ENCODE measurements around the gene PLAAT2. TPM values are rescaled to one million over a fixed set of nuclear protein-coding genes. Genes with fewer than 3 reads are reported as not detected.

PLAAT2 gene
- total and polyA plus RNA-seq, 10 of the 15 experiments (the other 5 are each of a cell fraction or from before 2014, with no cell fraction given): 4.6 to 25.9 (median 8.6) TPM

DNA sequence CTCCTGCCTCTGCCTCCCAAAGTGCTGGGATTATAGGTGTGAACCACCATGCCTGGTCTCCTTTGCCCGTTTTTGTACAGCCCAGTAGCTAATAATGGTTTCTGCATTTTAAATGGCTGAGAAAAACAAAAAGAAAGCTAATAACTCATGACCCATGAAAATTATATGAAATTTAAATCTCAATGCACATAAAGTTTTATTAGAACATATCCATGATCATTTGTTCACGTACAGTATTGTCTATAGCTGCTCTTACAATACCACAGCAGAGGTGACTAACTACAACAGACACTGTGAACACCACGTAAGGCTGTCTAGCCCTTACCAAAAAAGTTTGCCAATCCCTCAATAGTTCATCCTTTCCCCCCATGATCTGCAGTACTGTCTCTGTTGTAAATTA is 6.4 kb upstream of the PLAAT2 start:
- FAIRE-seq (no peak), DNase-seq (ENCODE audit: low read depth, low spot score) (no peak), ATAC-seq (no peak)
- H3K4me1 ChIP-seq (ENCODE audit: control insufficient read depth, insufficient read depth, low read length): peaks cover 48% of the 10 kb centered on the region
- POLR2A ChIA-PET: no interaction called here
- BruUV-seq (replicated peaks): no TSS peak
- no peaks in the 10 kb centered on the region for H4K20me1 ChIP-seq (ENCODE audit: control insufficient read depth, insufficient read depth)
- RAD21 ChIA-PET (ENCODE audit: unreplicated experiment): no interaction called here
- intact Hi-C loops (cut with micrococcal nuclease; ENCODE audit: unreplicated experiment): no loop called here
- no peaks in the 10 kb centered on the region for H3K79me2 ChIP-seq (ENCODE audit: control insufficient read depth, insufficient read depth, low read length)
- no peak overlapping the region for H2AFZ ChIP-seq (ENCODE audit: control insufficient read depth, low read depth, low read length)
- no peak overlapping the region for H3K27ac ChIP-seq (ENCODE audit: control insufficient read depth, insufficient read depth)
- SMC1A ChIA-PET (ENCODE audit: uncharacterized antibody, unreplicated experiment): no interaction called here
- no peaks in the 10 kb centered on the region for H3K36me3 ChIP-seq (ENCODE audit: control insufficient read depth in 2 of 2, insufficient read depth in 2 of 2, low read length in 1 of 2)
- WGBS (ENCODE audit: insufficient coverage, insufficient replicate concordance, low lambda C conversion rate, missing lambda C conversion rate): 98% methylated on average over 3 of the region's 3 CpGs
- CTCF ChIA-PET: interaction anchor here (0.7 kb wide), 1 partner anchor 1415 kb away, joined by 3 read pairs; no protein-coding TSS in a partner anchor
- H3K4me3 ChIP-seq: no peak overlapping the region
- no peaks in the 10 kb centered on the region for H3K27me3 ChIP-seq (replicated peaks in 1 of 2; ENCODE audit: control insufficient read depth in 2 of 2, insufficient read depth in 2 of 2, low read length in 1 of 2)
- H3K4me2 ChIP-seq (ENCODE audit: control insufficient read depth, insufficient read depth): no peak overlapping the region
- no peak overlapping the region for H3K9ac ChIP-seq (ENCODE audit: control insufficient read depth, insufficient read depth, low read length)
- in situ Hi-C loops (cut with MboI): no loop called here
- H3K9me3 ChIP-seq (replicated peaks; ENCODE audit: control insufficient read depth, insufficient read depth, low read length): no peaks in the 10 kb centered on the region
- TF ChIP-seq, protein P1, sequence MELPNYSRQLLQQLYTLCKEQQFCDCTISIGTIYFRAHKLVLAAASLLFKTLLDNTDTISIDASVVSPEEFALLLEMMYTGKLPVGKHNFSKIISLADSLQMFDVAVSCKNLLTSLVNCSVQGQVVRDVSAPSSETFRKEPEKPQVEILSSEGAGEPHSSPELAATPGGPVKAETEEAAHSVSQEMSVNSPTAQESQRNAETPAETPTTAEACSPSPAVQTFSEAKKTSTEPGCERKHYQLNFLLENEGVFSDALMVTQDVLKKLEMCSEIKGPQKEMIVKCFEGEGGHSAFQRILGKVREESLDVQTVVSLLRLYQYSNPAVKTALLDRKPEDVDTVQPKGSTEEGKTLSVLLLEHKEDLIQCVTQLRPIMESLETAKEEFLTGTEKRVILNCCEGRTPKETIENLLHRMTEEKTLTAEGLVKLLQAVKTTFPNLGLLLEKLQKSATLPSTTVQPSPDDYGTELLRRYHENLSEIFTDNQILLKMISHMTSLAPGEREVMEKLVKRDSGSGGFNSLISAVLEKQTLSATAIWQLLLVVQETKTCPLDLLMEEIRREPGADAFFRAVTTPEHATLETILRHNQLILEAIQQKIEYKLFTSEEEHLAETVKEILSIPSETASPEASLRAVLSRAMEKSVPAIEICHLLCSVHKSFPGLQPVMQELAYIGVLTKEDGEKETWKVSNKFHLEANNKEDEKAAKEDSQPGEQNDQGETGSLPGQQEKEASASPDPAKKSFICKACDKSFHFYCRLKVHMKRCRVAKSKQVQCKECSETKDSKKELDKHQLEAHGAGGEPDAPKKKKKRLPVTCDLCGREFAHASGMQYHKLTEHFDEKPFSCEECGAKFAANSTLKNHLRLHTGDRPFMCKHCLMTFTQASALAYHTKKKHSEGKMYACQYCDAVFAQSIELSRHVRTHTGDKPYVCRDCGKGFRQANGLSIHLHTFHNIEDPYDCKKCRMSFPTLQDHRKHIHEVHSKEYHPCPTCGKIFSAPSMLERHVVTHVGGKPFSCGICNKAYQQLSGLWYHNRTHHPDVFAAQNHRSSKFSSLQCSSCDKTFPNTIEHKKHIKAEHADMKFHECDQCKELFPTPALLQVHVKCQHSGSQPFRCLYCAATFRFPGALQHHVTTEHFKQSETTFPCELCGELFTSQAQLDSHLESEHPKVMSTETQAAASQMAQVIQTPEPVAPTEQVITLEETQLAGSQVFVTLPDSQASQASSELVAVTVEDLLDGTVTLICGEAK (IDR thresholded peaks at IDR 0.05; ENCODE audit: borderline replicate concordance): peak; percentile 62; the same call in 1 of the 2 replicates
- no peak for TF ChIP-seq BCL11A (IDR thresholded peaks at IDR 0.05; ENCODE audit: low read depth, low read length)

Measured in GM12878 (cell line).